HEK293 (cell line): ENCODE measurements around the gene HOXB7.

Experiments
- BCL11B ChIP-seq: fragments of 450-650 bp; formaldehyde crosslinking; IDR thresholded peaks from 2 replicates; pipeline ENCODE4 v1.5.1; 2016; ENCODE audit warnings: low read depth, missing biosample characterization, missing genetic modification characterization
- MEIS1 ChIP-seq: sonication (generic); formaldehyde crosslinking; IDR thresholded peaks from 2 replicates; pipeline ENCODE4 v1.8.1; 2022; ENCODE audit warnings: missing genetic modification reagents, mild to moderate bottlenecking, borderline replicate concordance
- PRDM4 ChIP-seq: fragments of 450-650 bp; formaldehyde crosslinking; IDR thresholded peaks from 2 replicates; pipeline ENCODE4 v1.5.1; 2017; ENCODE audit warnings: missing biosample characterization, missing genetic modification characterization
- SALL2 ChIP-seq: fragments of 450-650 bp; formaldehyde crosslinking; IDR thresholded peaks from 2 replicates; pipeline ENCODE4 v1.5.0; 2017; ENCODE audit warnings: missing biosample characterization, mild to moderate bottlenecking, missing genetic modification characterization, borderline replicate concordance
- YY1 ChIP-seq: fragments of 450-650 bp; formaldehyde crosslinking; IDR thresholded peaks from 2 replicates; pipeline ENCODE4 v1.5.1; 2018; ENCODE audit warnings: missing biosample characterization, missing genetic modification characterization
- ZBTB10 ChIP-seq: fragments of 450-650 bp; formaldehyde crosslinking; IDR thresholded peaks from 2 replicates; pipeline ENCODE4 v1.5.1; 2016; ENCODE audit warnings: missing biosample characterization, missing genetic modification characterization
- ZBTB20 ChIP-seq: fragments of 450-650 bp; formaldehyde crosslinking; IDR thresholded peaks from 2 replicates; pipeline ENCODE4 v1.5.1; 2016; ENCODE audit warnings: missing biosample characterization, missing genetic modification characterization
- ZBTB21 ChIP-seq: fragments of 450-650 bp; formaldehyde crosslinking; IDR thresholded peaks from 2 replicates; pipeline ENCODE4 v1.5.1; 2017; ENCODE audit warnings: missing biosample characterization, missing genetic modification characterization
- ZFP37 ChIP-seq: fragments of 450-650 bp; formaldehyde crosslinking; IDR thresholded peaks from 2 replicates; pipeline ENCODE4 v1.5.1; 2016; ENCODE audit warnings: missing biosample characterization, missing genetic modification characterization
- ZIC2 ChIP-seq: fragments of 450-650 bp; formaldehyde crosslinking; IDR thresholded peaks from 2 replicates; pipeline ENCODE4 v1.5.1; 2016; ENCODE audit warnings: missing biosample characterization, missing genetic modification characterization
- ZNF148 ChIP-seq: fragments of 450-650 bp; formaldehyde crosslinking; IDR thresholded peaks from 2 replicates; pipeline ENCODE4 v1.5.0; 2017; ENCODE audit warnings: missing biosample characterization, missing genetic modification characterization, borderline replicate concordance
- ZNF16 ChIP-seq: fragments of 450-650 bp; formaldehyde crosslinking; IDR thresholded peaks from 2 replicates; pipeline ENCODE4 v1.5.1; 2016; ENCODE audit warnings: low read depth, missing biosample characterization, missing genetic modification characterization
- ZNF175 ChIP-seq: fragments of 450-650 bp; formaldehyde crosslinking; IDR thresholded peaks from 2 replicates; pipeline ENCODE4 v1.5.1; 2016; ENCODE audit warnings: missing biosample characterization, missing genetic modification characterization
- ZNF19 ChIP-seq: fragments of 450-650 bp; formaldehyde crosslinking; IDR thresholded peaks from 2 replicates; pipeline ENCODE4; 2016; ENCODE audit warnings: missing biosample characterization, missing genetic modification characterization, low read depth
- ZNF2 ChIP-seq: fragments of 450-650 bp; formaldehyde crosslinking; IDR thresholded peaks from 2 replicates; pipeline ENCODE4 v1.5.1; 2016; ENCODE audit warnings: missing biosample characterization, missing genetic modification characterization
- ZNF223 ChIP-seq: fragments of 450-650 bp; formaldehyde crosslinking; IDR thresholded peaks from 2 replicates; pipeline ENCODE4 v1.5.1; 2016; ENCODE audit warnings: missing biosample characterization, missing genetic modification characterization
- ZNF266 ChIP-seq: fragments of 450-650 bp; formaldehyde crosslinking; IDR thresholded peaks from 2 replicates; pipeline ENCODE4 v1.5.1; 2016; ENCODE audit warnings: missing biosample characterization, missing genetic modification characterization, low read depth
- ZNF280D ChIP-seq: fragments of 450-650 bp; formaldehyde crosslinking; IDR thresholded peaks from 2 replicates; pipeline ENCODE4 v1.5.1; 2016; ENCODE audit warnings: missing biosample characterization, missing genetic modification characterization
- ZNF292 ChIP-seq: fragments of 450-650 bp; formaldehyde crosslinking; IDR thresholded peaks from 2 replicates; pipeline ENCODE4 v1.5.1; 2016; ENCODE audit warnings: low read depth, missing biosample characterization, missing genetic modification characterization, borderline replicate concordance
- ZNF311 ChIP-seq: fragments of 450-650 bp; formaldehyde crosslinking; IDR thresholded peaks from 2 replicates; pipeline ENCODE4 v1.5.1; 2017; ENCODE audit warnings: missing biosample characterization, missing genetic modification characterization, borderline replicate concordance
- ZNF354C ChIP-seq: fragments of 450-650 bp; formaldehyde crosslinking; IDR thresholded peaks from 2 replicates; pipeline ENCODE4 v1.5.1; 2016; ENCODE audit warnings: missing biosample characterization, missing genetic modification characterization, low read depth, borderline replicate concordance
- ZNF529 ChIP-seq: fragments of 450-650 bp; formaldehyde crosslinking; IDR thresholded peaks from 2 replicates; pipeline ENCODE4 v1.5.1; 2017; ENCODE audit warnings: missing genetic modification characterization, missing biosample characterization; ENCODE audit not compliant: insufficient replicate concordance
- ZNF645 ChIP-seq: fragments of 450-650 bp; formaldehyde crosslinking; IDR thresholded peaks from 2 replicates; pipeline ENCODE4; 2016; ENCODE audit warnings: missing biosample characterization, missing genetic modification characterization
- ZNF791 ChIP-seq: fragments of 450-650 bp; formaldehyde crosslinking; IDR thresholded peaks from 2 replicates; pipeline ENCODE4 v1.5.1; 2016; ENCODE audit warnings: missing biosample characterization, missing genetic modification characterization
- ZSCAN23 ChIP-seq: fragments of 450-650 bp; formaldehyde crosslinking; IDR thresholded peaks from 2 replicates; pipeline ENCODE4 v1.5.1; 2016; ENCODE audit warnings: missing biosample characterization, missing genetic modification characterization

HOXB7 gene

GRCh38 chr17:48568499-48569239, 42.1 kb downstream of the HOXB7 start (continued):
- TF ChIP-seq ZNF645 (tag by site-specific recombination) (peak; percentile 83; the same call in 1 of the 2 replicates), ZNF311 (tag by site-specific recombination) (no peak), YY1 (tag by site-specific recombination) (peak; percentile 81; the same call in 1 of the 2 replicates), ZNF354C (no peak), ZNF529 (tag by site-specific recombination) (no peak), ZNF292 (no peak), ZSCAN23 (tag by site-specific recombination) (peak; percentile 16; the same call in 1 of the 2 replicates), ZBTB20 (tag by site-specific recombination) (0 out of 2 replicates have a peak, but pooled peaks have one; percentile 27), ZNF19 (no peak), ZNF280D (tag by site-specific recombination) (no peak), ZFP37 (tag by site-specific recombination) (no peak), PRDM4 (tag by site-specific recombination) (no peak), ZNF148 (tag by site-specific recombination) (no peak), SALL2 (tag by site-specific recombination) (no peak), ZNF223 (tag by site-specific recombination) (no peak), ZIC2 (tag by site-specific recombination) (0 out of 2 replicates have a peak, but pooled peaks have one; percentile 21), ZNF175 (tag by site-specific recombination) (no peak), ZNF2 (peak; percentile 77), ZNF16 (tag by site-specific recombination) (no peak), MEIS1 (CRISPR knock-in tag) (no peak), ZBTB10 (tag by site-specific recombination) (no peak), BCL11B (tag by site-specific recombination) (no peak), ZNF791 (tag by site-specific recombination) (no peak), ZNF266 (tag by site-specific recombination) (no peak), ZBTB21 (tag by site-specific recombination) (no peak)
